GM23338 (cell line): ENCODE measurements around the gene SLC6A19. TPM values are rescaled to one million over a fixed set of nuclear protein-coding genes. Genes with fewer than 3 reads are reported as not detected.

Experiments
- ATAC-seq: fragments of 200-7000 bp; cut with Tn5 transposase; 3 replicates; pipeline ENCODE4 v1.9.1; 2020
- DNase-seq: peaks from one replicate; pipeline ENCODE4 v3.0.0-alpha.2; 2015; ENCODE audit warnings: low spot score
- H2AFZ ChIP-seq: fragments of 200-600 bp; sonication (generic); 2 replicates; pipeline ENCODE4 v1.8.0; 2016; ENCODE audit warnings: antibody characterized with exemption, mild to moderate bottlenecking, moderate library complexity
- H3F3A ChIP-seq: fragments of 200-600 bp; sonication (generic); replicated peaks from 2 replicates; pipeline ENCODE4 v1.8.0; 2017; ENCODE audit warnings: antibody characterized with exemption, mixed run types, low read depth
- H3K27ac ChIP-seq: fragments of 200-600 bp; sonication (generic); 2 replicates; pipeline ENCODE4 v1.6.1; 2016; ENCODE audit warnings: low read depth
- H3K27me3 ChIP-seq: fragments of 200-600 bp; sonication (generic); 2 replicates; pipeline ENCODE4 v1.8.0; 2016; ENCODE audit warnings: mild to moderate bottlenecking, mixed run types, moderate library complexity; ENCODE audit not compliant: insufficient read depth
- H3K36me3 ChIP-seq: fragments of 200-600 bp; sonication (generic); 2 replicates; pipeline ENCODE4 v1.8.0; 2016; ENCODE audit warnings: mild to moderate bottlenecking; ENCODE audit not compliant: insufficient read depth
- H3K4me1 ChIP-seq: fragments of 200-600 bp; sonication (generic); 2 replicates; pipeline ENCODE4 v1.8.0; 2016; ENCODE audit warnings: mild to moderate bottlenecking, moderate library complexity; ENCODE audit not compliant: insufficient read depth
- H3K4me2 ChIP-seq: fragments of 200-600 bp; sonication (generic); 2 replicates; pipeline ENCODE4 v1.7.1; 2017; ENCODE audit warnings: mixed run types
- H3K4me3 ChIP-seq: fragments of 200-600 bp; sonication (generic); 2 replicates; pipeline ENCODE4 v1.6.1; 2016; ENCODE audit warnings: mixed run types
- H3K79me2 ChIP-seq: fragments of 200-600 bp; sonication (generic); replicated peaks from 2 replicates; pipeline ENCODE4 v1.8.0; 2017; ENCODE audit warnings: mild to moderate bottlenecking; ENCODE audit not compliant: insufficient read depth
- H3K9me2 ChIP-seq: fragments of 200-600 bp; sonication (generic); 2 replicates; pipeline ENCODE4 v1.8.0; 2017; ENCODE audit not compliant: insufficient read depth
- H4K20me1 ChIP-seq: fragments of 200-600 bp; sonication (generic); replicated peaks from 2 replicates; pipeline ENCODE4 v1.8.0; 2017; ENCODE audit warnings: mild to moderate bottlenecking; ENCODE audit not compliant: insufficient read depth
- H3K27ac Mint-ChIP-seq: 2 replicates; pipeline ENCODE4 v1.8.0; 2020; ENCODE audit warnings: inconsistent platforms, mild to moderate bottlenecking, moderate library complexity, mixed read lengths
- H3K27me3 Mint-ChIP-seq: 3 replicates; pipeline ENCODE4 v1.8.0; 2022; ENCODE audit warnings: low read depth, mild to moderate bottlenecking, moderate library complexity, mixed read lengths, inconsistent platforms; ENCODE audit not compliant: insufficient read depth, poor library complexity
- H3K36me3 Mint-ChIP-seq: 3 replicates; pipeline ENCODE4 v1.8.0; 2021; ENCODE audit warnings: low read depth, mild to moderate bottlenecking, inconsistent platforms, moderate library complexity, mixed read lengths
- H3K4me1 Mint-ChIP-seq: 3 replicates; pipeline ENCODE4 v1.8.0; 2020; ENCODE audit warnings: mild to moderate bottlenecking, inconsistent platforms, mixed read lengths
- H3K4me3 Mint-ChIP-seq: 3 replicates; pipeline ENCODE4 v1.8.0; 2021; ENCODE audit warnings: moderate library complexity, mild to moderate bottlenecking, inconsistent platforms, mixed read lengths
- H3K9me3 Mint-ChIP-seq: 3 replicates; pipeline ENCODE4 v1.8.0; 2020; ENCODE audit warnings: moderate library complexity, mild to moderate bottlenecking, inconsistent platforms, mixed read lengths
- CTCF ChIP-seq, 2 experiments: fragments of 200-600 bp in 1 of 2; sonication (generic) in 1 of 2; conservative IDR thresholded peaks; 2 replicates each; pipeline versions ENCODE4 v1.5.1 to v1.6.1; 2016 to 2017; ENCODE audit warnings: antibody characterized with exemption in 2 of 2, low read depth in 2 of 2, mild to moderate bottlenecking in 2 of 2, moderate library complexity in 1 of 2
- JUNB ChIP-seq: IDR thresholded peaks from one replicate; pipeline ENCODE4 v1.6.1; 2016; ENCODE audit warnings: antibody characterized with exemption; ENCODE audit not compliant: unreplicated experiment
- POLR2AphosphoS5 ChIP-seq: IDR thresholded peaks from 2 replicates; pipeline ENCODE4 v1.6.1; 2016; ENCODE audit warnings: antibody characterized with exemption, low read depth
- STAT1 ChIP-seq: IDR thresholded peaks from one replicate; pipeline ENCODE4 v1.6.1; 2016; ENCODE audit warnings: antibody characterized with exemption; ENCODE audit not compliant: unreplicated experiment
- polyA plus RNA-seq: library from polyadenylated mRNA; unstranded; fragments of >200 nt; fragmentation: Nextera tagmentation; extraction: Ambion mirVana; gene quantifications from 2 replicates; pipeline ENCODE4 v1.2.1, GENCODE V29; 2016
- total RNA-seq: library from RNA; depleted of rRNA; stranded (reverse); fragments of >200 nt; shearing (Covaris generic); gene quantifications from 2 replicates; pipeline ENCODE4 v1.2.3, GENCODE V29; 2014
- TF ChIP-seq, protein P1 (sequence below): fragments of 250-450 bp; sonication (Bioruptor Pico); IDR thresholded peaks from 2 replicates; pipeline ENCODE4 v1.5.0; 2020; ENCODE audit warnings: mild to moderate bottlenecking, moderate library complexity

SLC6A19 gene
- total and polyA plus RNA-seq, 2 experiments from 2014 or later: not detected

GRCh38 chr5:1232780-1233179, 31.4 kb downstream of the SLC6A19 start (continued):
- TF ChIP-seq, protein P1, sequence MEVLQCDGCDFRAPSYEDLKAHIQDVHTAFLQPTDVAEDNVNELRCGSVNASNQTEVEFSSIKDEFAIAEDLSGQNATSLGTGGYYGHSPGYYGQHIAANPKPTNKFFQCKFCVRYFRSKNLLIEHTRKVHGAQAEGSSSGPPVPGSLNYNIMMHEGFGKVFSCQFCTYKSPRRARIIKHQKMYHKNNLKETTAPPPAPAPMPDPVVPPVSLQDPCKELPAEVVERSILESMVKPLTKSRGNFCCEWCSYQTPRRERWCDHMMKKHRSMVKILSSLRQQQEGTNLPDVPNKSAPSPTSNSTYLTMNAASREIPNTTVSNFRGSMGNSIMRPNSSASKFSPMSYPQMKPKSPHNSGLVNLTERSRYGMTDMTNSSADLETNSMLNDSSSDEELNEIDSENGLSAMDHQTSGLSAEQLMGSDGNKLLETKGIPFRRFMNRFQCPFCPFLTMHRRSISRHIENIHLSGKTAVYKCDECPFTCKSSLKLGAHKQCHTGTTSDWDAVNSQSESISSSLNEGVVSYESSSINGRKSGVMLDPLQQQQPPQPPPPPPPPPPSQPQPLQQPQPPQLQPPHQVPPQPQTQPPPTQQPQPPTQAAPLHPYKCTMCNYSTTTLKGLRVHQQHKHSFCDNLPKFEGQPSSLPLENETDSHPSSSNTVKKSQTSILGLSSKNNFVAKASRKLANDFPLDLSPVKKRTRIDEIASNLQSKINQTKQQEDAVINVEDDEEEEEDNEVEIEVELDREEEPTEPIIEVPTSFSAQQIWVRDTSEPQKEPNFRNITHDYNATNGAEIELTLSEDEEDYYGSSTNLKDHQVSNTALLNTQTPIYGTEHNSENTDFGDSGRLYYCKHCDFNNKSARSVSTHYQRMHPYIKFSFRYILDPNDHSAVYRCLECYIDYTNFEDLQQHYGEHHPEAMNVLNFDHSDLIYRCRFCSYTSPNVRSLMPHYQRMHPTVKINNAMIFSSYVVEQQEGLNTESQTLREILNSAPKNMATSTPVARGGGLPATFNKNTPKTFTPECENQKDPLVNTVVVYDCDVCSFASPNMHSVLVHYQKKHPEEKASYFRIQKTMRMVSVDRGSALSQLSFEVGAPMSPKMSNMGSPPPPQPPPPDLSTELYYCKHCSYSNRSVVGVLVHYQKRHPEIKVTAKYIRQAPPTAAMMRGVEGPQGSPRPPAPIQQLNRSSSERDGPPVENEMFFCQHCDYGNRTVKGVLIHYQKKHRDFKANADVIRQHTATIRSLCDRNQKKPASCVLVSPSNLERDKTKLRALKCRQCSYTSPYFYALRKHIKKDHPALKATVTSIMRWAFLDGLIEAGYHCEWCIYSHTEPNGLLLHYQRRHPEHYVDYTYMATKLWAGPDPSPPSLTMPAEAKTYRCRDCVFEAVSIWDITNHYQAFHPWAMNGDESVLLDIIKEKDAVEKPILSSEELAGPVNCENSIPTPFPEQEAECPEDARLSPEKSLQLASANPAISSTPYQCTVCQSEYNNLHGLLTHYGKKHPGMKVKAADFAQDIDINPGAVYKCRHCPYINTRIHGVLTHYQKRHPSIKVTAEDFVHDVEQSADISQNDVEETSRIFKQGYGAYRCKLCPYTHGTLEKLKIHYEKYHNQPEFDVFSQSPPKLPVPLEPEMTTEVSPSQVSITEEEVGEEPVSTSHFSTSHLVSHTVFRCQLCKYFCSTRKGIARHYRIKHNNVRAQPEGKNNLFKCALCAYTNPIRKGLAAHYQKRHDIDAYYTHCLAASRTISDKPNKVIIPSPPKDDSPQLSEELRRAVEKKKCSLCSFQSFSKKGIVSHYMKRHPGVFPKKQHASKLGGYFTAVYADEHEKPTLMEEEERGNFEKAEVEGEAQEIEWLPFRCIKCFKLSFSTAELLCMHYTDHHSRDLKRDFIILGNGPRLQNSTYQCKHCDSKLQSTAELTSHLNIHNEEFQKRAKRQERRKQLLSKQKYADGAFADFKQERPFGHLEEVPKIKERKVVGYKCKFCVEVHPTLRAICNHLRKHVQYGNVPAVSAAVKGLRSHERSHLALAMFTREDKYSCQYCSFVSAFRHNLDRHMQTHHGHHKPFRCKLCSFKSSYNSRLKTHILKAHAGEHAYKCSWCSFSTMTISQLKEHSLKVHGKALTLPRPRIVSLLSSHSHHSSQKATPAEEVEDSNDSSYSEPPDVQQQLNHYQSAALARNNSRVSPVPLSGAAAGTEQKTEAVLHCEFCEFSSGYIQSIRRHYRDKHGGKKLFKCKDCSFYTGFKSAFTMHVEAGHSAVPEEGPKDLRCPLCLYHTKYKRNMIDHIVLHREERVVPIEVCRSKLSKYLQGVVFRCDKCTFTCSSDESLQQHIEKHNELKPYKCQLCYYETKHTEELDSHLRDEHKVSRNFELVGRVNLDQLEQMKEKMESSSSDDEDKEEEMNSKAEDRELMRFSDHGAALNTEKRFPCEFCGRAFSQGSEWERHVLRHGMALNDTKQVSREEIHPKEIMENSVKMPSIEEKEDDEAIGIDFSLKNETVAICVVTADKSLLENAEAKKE (CRISPR knock-in tag): no peak
- TF ChIP-seq JUNB (no peak), STAT1 (no peak)

DNA sequence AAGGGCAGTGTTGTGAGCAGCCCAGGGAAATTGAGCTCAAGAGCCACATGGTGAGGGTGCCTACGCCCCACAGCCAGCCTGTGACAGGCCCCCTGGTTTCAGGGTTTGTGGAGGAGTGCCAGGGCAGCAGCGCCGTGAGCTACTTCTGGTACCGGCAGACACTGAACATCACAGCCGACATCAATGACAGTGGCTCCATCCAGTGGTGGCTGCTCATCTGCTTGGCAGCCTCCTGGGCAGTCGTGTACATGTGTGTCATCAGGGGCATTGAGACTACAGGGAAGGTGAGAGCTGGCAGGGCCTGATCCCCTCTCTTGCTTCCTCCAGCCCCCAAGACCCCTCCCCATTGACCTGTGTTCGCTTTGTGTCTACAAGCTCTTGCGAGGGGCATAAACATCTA, 34.0 kb downstream of the SLC6A19 start:
- Histone ChIP-seq H3K4me3 (no peak overlapping the region), H3K27ac (no peak overlapping the region), H3K27me3 (no peaks in the 10 kb centered on the region), H3K4me1 (no peaks in the 10 kb centered on the region), H3K4me2 (no peak overlapping the region), H3K79me2 (no peaks in the 10 kb centered on the region), H4K20me1 (no peaks in the 10 kb centered on the region), H2AFZ (no peak overlapping the region), H3K9me2 (no peaks in the 10 kb centered on the region), H3K36me3 (no peaks in the 10 kb centered on the region), H3F3A (no peaks in the 10 kb centered on the region)
- ATAC-seq: peak; percentile 45
- DNase-seq: no peak
- Mint-ChIP-seq H3K4me1 (peaks cover 1% of the 10 kb centered on the region; the same call in 2 of the 3 replicates), H3K36me3 (no peaks in the 10 kb centered on the region), H3K4me3 (no peak overlapping the region), H3K27me3 (peaks cover 3% of the 10 kb centered on the region), H3K9me3 (peaks cover 20% of the 10 kb centered on the region), H3K27ac (no peak overlapping the region)
- TF ChIP-seq POLR2AphosphoS5: no peak
- TF ChIP-seq CTCF (conservative IDR thresholded peaks at IDR 0.05; ENCODE audit: low read depth in 2 of 2): peak in 1 of 2 experiments; percentile 44; a peak in 2 of 4 replicates
